NCI-H510A (cell line): ENCODE measurements around the gene OSM.

Experiments used
- DNase-seq: peaks from one replicate; lab custom pipeline; 2025; lab: John Stamatoyannopoulos, UW

Gene OSM

DNA sequence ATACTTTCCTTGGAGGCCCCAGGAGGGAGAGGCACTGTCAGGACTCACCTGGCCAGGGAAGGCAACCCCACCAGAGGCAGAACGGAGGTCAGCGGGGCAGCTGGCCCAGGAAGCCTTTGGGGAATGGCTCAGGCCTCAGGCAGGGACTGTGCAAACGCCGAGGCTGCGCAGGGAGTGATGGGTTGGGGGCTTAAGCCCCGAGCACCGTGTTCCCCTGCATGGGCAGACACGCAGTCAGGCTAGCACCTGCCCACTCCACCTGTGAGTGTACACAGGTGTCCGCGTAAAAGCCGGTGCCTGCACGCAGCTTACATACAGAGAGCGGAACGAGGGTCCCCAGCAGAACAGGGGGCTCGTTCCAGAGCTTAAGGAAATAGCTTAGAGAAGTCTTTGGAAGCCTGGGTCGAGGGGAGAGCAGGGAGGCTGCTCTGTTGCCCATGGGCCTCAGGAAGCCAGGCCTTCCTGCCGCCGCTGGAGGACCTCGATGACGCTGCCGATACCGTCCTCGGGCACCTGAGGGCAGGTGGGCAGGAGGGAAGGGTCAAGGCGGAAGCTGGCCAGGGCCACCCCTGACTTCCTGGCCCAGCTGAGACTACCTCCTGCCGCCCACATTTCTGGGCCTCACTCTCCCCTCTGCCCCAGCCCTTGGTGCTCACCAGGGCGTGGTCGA lies 18.7 kb upstream of the OSM start:
- no peak for DNase-seq

- DNase-seq, result no peak
Observed at GRCh38 chr22:30284666-30285065, 18.0 kb upstream of the OSM start.

DNA sequence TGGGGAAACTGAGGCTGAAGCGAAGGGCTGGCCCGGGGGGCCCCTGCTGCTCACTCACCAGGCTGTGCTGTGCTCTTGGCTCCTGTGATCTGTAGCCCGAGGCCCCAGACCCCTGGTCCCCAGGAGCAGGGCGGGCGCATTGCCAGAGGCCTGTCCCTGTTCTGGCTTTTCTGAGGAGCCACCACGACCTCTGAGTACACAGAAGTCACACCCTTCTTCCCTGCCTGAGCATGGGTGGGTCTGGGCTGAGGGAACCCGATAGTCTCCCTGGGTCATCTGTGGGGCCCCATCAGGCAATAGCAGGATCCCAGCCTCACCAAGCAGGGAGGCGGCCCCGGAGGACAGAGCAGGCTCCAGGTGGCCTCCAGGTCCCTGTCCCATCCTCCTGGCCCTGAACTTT lies 17.5 kb upstream of the OSM start:
- DNase-seq, result no peak

GRCh38 chr22:30283342-30283741 lies 16.7 kb upstream of the OSM start:
- DNase-seq, result no peak

DNA sequence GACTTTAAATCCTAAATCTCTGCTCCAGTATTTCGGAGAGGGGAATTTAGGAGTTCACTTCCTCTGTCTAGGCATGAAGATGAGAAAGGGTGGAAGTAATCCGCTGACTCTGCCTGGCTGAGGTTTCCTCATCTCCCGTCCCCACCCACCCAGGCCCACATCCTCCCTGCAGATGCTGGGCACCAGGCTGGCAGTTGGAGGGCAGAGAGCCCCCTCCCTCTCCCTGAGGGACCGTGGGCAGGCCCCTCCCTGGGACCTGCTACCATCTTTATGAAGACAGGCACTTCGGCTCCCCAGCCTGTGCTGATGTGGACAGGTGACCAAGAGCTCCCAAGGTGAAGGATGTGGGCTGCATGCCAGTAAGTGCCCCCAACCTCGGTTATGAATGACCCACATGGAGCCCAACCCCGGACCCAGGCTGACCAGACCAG lies 16.0 kb upstream of the OSM start:
- DNase-seq, result no peak

- DNase-seq, result no peak
Observed at GRCh38 chr22:30280505-30280904, 13.9 kb upstream of the OSM start.

DNA sequence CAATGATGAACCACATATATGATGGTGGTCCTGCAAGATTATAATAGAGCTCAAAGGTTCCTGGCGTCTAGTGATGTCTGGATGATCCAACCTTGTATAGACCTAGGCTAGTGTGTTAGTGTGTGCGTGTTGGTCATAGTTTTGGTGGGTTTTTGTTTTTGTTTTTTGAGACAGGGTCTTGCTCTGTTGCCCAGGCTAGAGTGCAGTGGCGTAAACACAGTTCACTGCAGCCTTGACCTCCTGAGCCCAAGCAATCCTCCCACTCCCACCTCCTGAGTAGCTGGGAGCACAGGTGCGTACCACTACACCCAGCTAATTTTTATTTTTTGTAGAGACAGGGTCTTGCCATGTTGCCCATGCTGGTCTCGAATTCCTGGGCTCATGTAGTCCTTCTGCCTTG lies 13.3 kb upstream of the OSM start:
- DNase-seq, result no peak

DNA sequence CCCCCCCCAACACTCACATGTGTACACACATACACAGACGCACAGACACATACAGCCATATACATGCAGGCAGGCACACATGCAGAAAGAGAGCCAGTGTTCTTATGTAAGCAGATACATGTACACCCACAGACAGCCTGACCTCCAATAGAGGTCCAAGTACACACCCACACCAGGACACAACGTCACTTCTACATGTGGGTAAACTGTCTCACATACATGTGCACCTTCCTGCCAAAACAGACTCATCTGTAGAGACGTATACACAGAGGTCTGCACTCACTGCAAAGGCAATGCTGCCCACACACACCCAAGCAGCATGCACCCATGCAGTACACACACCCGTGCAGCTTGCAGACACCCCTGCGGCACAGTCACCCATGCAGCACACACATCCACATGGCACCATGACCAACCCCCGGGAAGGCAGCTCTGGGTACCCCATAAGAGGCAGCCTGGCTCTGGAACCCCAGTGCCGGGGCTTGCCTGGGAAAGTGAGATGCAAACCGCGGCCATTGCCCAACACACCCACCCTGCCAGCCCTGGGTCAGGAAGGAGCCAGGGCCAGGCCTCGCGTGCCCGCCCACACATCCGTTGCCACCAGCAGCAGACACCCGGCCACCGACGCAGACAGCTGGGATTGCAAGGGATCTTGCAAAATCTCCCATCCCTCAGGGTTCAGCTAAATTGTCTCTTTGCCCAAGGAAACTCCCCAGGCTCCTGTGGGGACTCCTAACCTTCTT lies 12.6 kb upstream of the OSM start:
- DNase-seq, result no peak

- no peak for DNase-seq
Observed at GRCh38 chr22:30277547-30278344, 11.1 kb upstream of the OSM start.

DNA sequence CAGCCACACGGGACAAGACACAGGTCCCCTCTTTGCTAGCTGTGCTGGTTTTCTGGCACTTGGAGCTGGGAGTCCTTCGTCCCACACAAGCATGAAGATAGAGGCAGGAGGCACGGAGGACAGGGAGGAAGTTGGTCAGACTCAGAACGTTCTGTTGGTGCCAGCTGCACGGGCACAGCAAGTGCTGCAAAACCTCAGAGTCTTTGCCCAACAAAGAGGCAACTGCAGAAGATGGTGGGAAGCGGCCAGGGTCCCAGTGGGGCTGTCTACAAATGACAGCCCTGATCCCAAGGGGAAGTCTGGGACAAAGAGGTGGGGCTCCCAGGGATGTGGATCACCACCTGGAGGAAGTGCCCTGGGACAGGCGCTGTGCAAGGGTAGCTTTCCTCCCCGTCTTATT lies 9.4 kb upstream of the OSM start:
- no peak for DNase-seq

DNA sequence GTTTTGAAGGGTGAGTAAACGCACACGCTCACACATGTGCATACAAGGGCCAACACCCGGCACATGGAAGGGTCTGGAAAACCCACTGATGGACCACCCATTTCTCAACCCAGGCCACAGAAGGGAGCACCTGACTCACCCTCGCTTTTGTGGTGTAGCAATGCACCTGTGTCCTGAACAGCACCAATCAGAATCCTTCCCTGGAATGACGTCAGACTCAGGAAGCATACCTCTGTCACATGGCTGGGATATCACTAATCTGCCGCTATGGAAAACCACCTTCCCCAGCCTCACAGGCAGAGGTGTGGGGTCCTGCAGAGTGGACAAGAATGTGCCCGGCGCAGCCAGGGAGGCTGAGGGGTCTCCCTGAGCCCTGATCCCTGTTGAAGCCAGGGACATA lies 9.0 kb upstream of the OSM start:
- no peak for DNase-seq

DNA sequence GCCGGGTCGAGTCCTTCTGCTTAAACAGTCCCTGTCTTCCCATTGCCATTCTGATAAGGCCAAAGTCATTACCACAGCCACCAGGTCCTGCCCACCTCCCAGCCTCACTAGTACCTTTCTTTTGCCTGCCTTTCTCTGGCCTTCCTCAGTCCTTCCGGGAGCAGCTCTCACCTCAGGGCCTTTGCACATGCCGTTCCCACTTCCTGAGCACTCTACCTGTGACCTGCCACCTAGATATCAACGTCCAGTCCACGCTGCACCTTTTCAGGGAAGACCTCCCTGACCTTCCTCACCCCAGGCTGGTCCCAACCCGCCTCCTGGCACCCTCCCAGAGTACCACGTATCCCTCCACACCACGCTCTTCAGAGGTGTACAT lies 7.8 kb upstream of the OSM start:
- no peak for DNase-seq

DNA sequence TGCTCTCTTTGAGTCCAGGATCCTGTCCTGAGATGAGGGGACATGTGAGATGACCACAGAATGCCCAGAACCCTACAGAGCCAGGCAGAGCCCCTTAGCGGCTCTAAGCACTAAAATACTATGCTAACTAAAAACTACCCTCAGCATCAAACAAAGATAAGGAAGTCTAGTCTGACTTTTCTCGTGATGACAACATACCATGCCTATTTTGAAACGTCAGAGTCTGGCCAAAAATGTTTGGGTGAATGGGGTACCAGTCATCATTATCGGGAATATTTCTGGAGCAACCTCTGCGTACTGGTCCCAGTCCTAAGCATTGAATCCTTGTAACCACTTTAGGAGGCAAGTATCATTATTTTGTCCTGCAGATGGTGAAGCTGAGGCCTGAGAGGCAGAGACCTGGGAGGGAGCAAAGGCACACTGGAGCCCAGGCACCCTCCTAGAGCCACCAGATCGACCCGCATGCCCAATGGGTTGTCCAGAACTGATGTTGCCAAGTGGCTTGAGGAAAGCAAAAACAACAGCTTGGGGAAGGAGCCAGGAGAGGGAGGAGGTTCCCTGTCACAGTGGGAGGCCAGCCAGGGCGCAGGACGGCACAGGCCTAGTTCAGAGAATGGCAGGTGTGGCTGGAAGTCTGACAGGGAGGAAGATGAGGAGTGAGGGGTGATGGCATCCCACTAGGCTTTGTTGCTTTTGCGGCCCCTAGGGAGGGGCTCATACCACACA lies 7.2 kb upstream of the OSM start:
- DNase-seq, result no peak

GRCh38 chr22:30272781-30273601 lies 6.3 kb upstream of the OSM start:
- no peak for DNase-seq

- DNase-seq, result no peak
Observed at GRCh38 chr22:30270832-30271231, 4.2 kb upstream of the OSM start.

GRCh38 chr22:30268331-30268730 lies 1.7 kb upstream of the OSM start:
- DNase-seq, result no peak

GRCh38 chr22:30267382-30268302 lies 991 bp upstream of the OSM start:
- no peak for DNase-seq

- no peak for DNase-seq
Observed at GRCh38 chr22:30265823-30266444, 717 bp downstream of the OSM start.

DNA sequence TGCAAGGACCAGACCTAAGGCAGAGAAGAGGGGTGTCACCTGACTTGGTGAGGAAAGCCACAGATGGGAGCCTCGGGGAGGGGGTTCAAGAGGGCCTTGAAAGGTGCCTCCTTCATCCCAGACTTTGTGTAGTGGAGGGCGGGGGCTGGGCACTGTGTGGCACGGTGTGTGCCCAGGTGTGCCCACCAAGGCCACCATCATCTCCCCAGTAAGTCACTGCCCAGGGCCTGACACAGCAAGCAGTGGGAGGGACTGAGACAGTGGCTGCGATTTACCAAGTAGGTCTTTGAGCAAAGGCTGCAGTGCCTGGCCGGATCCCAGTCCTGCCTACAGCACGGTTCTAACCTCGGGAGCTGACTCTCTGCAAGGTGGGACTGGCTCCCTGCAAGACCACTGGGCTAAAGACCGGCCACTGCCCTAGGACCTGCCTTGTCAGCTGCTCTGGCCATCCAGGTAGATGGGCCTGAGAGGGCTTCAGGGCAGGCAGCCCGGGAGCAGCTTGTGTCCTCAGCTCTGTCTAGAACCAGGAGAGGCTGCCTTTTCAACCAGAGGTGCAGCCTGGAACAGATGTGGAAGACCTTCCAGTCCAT lies 1.4 kb downstream of the OSM start:
- DNase-seq, result no peak

GRCh38 chr22:30263883-30264282 lies 2.8 kb downstream of the OSM start:
- DNase-seq, result no peak
